HG03378 (cell line): ENCODE measurements around the gene CST7.
A peak's percentile ranks its signal among the peaks of the same experiment; 100 is the strongest.

Experiments used
- ATAC-seq: cut with Tn5 transposase; IDR thresholded peaks from one replicate; pipeline ENCODE4 v1.9.1; 2021; ENCODE audit warnings: mild to moderate bottlenecking, moderate library complexity; ENCODE audit not compliant: unreplicated experiment

The CST7 gene

GRCh38 chr20:24983896-24984295 lies 34.8 kb downstream of the CST7 start:
- no peak for ATAC-seq

GRCh38 chr20:24984961-24985640 lies 36.0 kb downstream of the CST7 start:
- ATAC-seq = no peak

DNA sequence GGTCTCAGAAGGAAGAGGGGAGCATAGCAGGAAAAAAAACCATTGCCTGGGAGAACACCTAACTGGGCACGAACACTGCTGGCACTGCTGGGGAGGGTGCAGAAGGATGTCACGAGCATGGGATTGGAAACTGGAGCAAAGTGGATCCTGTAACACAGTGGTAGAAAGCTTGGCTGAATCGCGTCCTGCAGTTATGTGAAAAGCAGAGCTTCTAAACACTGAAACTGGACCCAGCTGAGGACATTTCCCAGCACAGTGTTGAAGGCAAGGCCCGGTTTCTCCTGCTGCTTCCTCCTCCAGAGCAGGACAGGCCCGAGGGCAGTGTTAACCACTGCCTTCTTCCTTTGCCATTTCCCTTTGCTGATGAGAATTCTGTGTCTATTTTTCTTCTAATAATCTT lies 36.7 kb downstream of the CST7 start:
- no peak for ATAC-seq

DNA sequence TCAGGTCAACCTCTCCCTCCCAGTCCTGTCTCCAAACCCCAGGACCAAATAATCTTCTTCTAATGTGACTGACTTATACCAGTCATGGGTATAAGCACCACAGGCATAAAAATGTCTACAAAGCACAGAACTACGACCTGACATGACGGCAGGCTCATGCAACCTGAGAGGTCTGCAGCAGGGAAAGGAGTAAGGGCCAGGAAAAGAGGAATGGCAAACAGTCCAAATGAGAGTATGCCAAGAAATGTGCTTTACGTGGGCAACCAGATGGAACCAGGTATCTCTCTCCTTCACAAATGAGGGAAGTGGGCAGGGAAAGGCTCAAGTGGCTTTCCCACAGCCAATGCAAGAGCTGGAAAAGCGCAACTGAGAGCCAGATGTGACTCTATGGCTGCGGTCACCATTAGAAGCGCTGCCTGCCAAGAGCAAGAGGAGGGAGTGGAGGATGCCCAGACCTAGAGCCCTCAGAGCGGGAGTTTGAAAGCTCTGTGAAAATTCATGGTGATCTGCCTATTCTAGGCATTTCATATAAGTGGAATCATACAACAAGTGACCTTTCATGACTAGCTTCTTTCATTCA lies 37.5 kb downstream of the CST7 start:
- ATAC-seq = no peak

GRCh38 chr20:24987244-24987643 lies 38.2 kb downstream of the CST7 start:
- no peak for ATAC-seq

GRCh38 chr20:24987873-24988835 lies 39.1 kb downstream of the CST7 start:
- no peak for ATAC-seq

GRCh38 chr20:24989162-24989561 lies 40.1 kb downstream of the CST7 start:
- no peak for ATAC-seq

DNA sequence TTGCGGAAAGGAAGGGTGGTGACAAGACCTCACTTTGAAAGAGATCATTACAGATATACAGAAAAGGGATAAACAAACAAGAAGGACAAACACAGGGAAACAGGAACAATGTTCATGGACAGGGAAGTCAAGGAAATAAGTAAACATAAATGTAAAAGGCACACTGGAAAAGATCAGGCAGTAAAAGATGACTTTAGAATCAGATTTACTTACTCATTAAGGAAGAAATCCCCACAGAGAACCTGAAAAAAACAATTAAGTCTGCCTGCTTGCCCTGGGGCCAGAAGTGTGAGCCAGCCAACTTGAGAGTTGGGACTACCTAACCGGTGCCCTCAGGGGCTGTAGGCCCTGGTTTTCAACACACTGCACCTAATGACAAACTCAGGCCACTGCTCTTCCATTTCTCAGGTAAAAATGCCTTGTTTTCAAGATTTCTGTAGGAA lies 41.8 kb downstream of the CST7 start:
- ATAC-seq = no peak

DNA sequence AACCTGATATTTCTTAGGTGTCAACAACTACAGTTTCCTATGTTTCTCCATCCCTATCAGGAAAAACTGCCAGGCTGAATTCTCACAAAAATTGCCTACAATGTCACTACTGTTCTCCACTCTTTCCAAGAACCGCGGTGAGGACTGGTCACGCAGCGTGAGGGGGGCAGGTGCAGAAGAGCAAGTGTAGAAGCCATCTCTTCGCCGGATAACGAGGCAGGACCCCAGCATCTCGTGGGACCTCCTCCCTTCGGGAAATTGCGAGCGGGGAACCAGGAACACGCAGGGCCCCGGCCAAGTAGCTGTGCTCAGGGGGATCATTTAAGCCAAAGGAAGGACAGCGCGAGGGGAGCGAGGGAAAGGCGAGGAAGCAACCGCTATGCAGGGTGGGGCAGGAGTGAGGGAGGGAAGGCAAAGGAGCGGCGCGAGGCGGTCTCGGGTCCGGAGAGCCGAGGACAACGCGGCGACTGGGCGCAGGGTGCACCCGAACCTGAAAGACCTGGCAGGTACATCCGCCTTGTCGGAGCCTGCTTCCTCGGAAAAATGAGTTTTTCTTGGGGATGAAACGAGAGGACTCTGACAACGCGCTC lies 42.9 kb downstream of the CST7 start:
- ATAC-seq = peak; percentile 8

- ATAC-seq = peak; percentile 89
Observed at GRCh38 chr20:24992487-24993205, 43.6 kb downstream of the CST7 start, which contains the start of gene APMAP. TSS of gene APMAP (minus strand) at chr20:24992751. CDS start at chr20:24992688, 63 bp downstream.

DNA sequence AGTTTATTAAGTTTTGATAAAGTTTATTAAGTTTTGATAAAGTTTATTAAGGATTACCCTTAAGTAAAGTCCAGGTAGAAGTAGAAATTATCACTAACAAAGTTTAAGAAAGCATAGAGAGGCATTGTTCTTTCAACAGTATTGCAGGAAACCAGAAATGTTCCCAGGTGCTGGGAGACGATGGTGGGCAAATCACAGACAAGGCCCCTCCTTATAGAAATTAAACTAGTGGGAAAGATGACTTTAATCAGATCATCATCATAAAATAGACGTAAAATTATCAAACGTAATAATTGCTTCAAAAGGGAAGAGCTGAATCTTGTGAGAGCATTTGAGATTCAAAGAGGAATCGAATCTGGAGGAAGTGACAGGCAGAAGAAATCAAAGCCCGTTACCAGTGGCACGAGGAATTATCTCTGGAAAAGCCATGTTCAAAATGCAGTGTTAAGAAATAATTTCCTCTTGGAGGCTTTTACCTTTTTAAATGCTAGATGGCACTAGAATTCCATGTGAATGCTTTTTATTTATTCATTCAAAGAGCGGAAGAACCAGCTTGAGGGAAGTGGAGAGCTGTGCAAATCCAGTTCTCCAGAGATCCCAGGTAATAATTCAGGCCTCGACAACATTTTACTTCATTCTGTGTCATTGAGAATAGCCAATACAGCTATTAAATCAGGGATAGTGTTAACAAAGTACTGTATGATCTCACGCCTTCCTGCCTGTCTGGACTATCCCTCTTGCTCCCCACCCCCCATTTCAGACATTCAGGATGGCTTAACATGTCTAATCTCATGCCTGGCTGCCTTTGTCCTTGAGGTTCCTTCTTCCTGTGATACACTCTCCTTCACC lies 44.5 kb downstream of the CST7 start:
- no peak for ATAC-seq

- no peak for ATAC-seq
Observed at GRCh38 chr20:24994186-24994465, 45.1 kb downstream of the CST7 start.

DNA sequence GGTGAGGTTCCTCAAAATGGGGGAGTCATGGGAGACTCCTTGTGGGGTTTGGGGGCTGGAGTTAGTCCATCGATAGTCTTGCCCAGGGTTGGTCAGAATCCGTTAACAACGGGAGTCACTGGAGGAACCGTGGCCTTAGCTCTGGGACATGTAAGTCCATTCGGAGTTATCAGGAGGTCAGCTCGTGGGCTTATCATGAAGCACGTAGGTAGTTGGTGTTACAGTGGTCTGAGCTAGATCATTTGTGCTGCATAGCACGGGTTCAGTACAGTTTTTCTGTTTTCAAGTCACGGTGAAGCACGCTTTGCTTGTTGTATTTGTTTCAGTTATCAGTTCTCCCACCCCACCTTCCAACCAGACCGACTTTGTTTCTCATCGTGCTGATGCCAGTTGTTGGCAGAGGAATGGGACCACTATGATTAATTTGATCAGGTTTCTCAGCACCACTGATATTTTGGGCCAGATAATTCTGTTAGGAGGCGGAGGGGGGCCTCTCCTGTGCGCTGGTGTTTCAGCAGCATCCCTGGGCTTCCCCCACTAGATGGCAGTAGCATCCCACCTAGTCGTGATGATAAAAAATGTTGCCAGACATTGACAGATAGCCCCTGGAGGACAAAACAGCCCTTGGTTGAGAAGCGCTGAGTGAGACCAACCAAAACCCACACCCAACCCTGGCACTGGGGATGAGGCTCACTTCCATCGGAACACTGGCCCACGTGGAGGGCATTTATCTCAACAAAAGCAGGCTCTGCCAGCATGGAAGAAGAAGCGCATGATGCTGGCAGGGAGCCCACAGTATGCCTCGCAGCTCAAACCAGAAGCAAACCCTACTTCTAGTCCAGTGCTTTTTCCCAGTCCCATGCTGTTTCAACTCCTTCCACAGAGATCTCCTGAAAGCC lies 45.6 kb downstream of the CST7 start:
- no peak for ATAC-seq

DNA sequence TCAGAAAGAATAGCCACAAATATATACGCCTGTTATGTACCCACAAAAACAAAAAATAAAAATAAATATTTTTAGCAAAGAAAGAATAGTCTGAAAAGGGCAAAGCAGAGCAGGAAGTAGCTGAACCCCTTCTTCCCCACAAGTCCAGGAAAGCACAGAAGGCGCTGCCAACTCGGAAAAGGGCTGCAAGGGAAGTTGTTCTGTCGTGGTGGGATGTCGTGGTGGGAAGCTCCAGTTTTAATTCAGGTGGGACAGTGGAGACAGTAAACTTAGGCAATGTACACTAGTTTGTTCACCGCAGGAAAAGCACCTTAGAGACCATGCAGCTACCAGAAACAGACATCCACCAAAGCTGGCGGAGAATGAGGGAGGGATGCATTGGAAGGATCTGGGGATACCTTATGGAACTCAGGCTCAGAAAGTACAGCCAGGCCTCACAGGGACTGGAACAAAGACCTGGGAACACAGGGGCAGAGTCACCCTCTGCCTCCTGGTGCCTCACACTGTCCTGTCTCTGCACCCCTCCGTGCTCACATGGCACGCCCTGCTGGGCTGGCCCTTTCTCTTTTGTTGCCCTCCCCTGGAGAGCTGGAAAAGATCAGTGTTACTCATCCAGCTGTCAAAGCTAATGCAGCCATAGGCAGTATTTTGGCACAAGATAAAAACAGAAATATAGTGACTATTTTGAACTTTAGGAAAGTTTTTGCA lies 46.8 kb downstream of the CST7 start:
- ATAC-seq = no peak

DNA sequence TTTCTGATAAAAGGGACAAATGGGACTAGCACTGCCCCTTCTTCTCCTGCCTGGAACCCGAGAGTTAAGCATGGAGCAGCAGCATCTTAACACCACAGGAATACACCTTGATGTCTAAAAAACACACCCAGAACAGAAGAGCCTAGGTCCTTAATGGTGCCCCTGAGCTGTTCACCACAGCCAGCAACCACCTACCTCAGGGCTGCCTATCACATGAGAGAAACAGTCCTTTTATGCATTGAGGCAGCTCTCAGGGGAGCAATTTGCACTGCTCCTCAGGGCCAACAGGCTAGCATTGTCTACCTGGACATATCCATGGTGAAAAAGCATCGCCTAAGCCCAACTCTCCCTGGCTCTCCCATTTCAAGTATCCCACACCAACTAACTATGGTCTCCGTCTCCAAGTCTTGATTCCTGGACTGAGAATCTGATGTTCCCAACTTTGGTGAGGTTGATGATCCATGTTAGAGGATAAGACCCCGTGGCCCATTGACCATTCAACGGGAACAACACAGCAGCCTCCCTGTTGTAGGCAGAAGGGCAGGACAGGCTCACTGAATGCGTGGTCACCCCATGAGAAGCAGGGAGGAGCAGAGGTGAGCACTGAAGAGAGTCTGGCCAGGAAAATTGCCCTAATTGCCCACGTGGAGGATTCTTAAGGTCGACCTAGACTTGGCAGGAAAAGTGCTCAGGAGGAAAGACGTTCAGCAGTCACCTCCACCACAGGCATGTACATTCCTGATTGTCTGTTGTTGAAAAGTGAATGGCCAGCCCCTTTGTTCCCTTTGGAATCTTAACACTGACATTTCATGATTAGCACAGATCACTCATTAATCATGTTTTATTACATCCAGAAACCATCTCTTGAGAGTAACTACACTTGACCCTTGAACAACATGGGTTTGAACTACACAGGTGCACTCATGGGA lies 47.6 kb downstream of the CST7 start:
- no peak for ATAC-seq

- no peak for ATAC-seq
Observed at GRCh38 chr20:24998121-24998520, 49.1 kb downstream of the CST7 start.
